Activated CD4-positive, alpha-beta T cell treated with anti-CD3 and anti-CD28 coated beads, Interleukin-2, amount 50 U/mL, for 4 hours (primary cell): Measurements from ENCODE around the gene COL11A2.

Source experiments
- DNase-seq, 2 experiments: peaks; one replicate each; pipeline ENCODE4 v3.0.0-alpha.2; 2020

The COL11A2 gene

DNA sequence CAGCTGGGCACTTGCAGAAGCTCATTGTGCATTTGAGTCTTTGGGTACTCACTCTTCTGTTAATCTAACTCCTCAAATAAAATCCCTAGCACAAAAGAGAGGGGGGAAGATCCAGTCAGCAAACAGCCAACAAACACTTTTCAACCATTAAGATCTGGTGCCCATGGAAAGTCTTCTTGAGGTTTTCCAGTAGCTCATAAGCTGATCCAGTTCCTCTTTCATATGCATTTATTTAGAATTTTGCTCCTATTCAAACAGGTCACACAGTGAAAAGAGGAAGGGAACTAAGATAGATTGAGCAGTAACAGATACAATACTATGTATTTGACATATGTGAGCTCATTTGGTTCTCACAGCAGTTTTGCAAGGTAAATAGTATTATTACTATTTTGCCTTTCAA lies 77.9 kb downstream of the COL11A2 start:
- no peak for DNase-seq

DNA sequence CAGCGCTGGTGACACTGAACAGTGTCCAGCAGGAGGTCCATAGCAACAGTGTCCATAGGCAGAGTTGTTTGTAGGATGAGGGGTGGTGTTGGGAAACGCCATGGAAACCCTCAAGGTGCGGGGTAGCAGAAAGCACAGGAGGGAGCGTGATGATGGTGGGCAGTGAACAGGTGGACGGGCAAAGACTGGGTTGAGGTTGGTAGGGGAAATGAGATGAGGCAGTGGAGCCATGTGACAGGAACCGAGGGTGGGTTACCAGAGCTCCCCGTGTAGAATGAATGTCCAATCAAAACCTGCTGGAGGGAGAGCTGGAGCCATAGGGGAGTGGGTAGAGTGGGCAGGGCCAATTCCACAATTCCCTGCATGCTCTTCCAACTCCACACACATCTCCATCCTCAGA lies 78.5 kb downstream of the COL11A2 start:
- no peak for DNase-seq
